K562 (cell line): ENCODE data around the gene KCTD11. TPM values are rescaled to one million over a fixed set of nuclear protein-coding genes. Genes with fewer than 3 reads are reported as not detected.
A peak's percentile ranks its signal among the peaks of the same experiment; 100 is the strongest.

Source experiments
- ATAC-seq: fragments of 200-7000 bp; cut with Tn5 transposase; 3 replicates; pipeline ENCODE4 v1.9.1; 2020; ENCODE audit warnings: moderate library complexity
- BruUV-seq: library from RNA; stranded (reverse); fragments of 400-500 nt; replicated peaks from 2 replicates; lab custom pipeline; 2021; lab: Mats Ljungman, UMichigan
- CTCF ChIA-PET: fragments of 300-600 bp; formaldehyde crosslinking; extraction: SDS; loops from one replicate; lab custom pipeline; 2021; ENCODE audit warnings: low intra/inter-chr PET ratio; lab: Yijun Ruan, JAX
- POLR2A ChIA-PET: fragments of 300-600, 350-650 bp; sonication (Branson Sonifier 250); formaldehyde crosslinking; extraction: SDS; loops from one replicate; lab custom pipeline; 2021; ENCODE audit warnings: antibody characterized with exemption, inconsistent platforms; lab: Yijun Ruan, JAX
- DNase-seq, 4 experiments: peaks; one replicate each; pipeline versions ENCODE4 v3.0.0 to v3.0.0-alpha.2; 2011 to 2018; ENCODE audit warnings: low spot score in 3 of 4, mixed read lengths in 3 of 4; ENCODE audit errors: extremely low read depth in 1 of 4
- FAIRE-seq: peaks from 2 replicates; lab custom pipeline; 2011; peaks lifted over from hg19 to GRCh38; lab: Jason Lieb, UNC
- H2AFZ ChIP-seq: 2 replicates; pipeline ENCODE4 v1.6.0; 2011; ENCODE audit warnings: low read depth, low read length, control low read depth, inconsistent platforms
- H3K27ac ChIP-seq: fragments of 200-600 bp; 3 replicates; pipeline ENCODE4 v1.8.0; 2011; ENCODE audit warnings: low read depth, mild to moderate bottlenecking, control low read depth, inconsistent platforms, low read length, moderate library complexity, mixed read lengths; ENCODE audit errors: extremely low read depth
- H3K27me3 ChIP-seq, 2 experiments: fragments of 300-600 bp in 1 of 2; 2 replicates in 1 of 2; 3 replicates in 1 of 2; pipeline versions ENCODE4 v1.6.0 to v1.8.0; 2011; ENCODE audit warnings: inconsistent platforms in 2 of 2, low read length in 2 of 2, mild to moderate bottlenecking in 1 of 2, mixed read lengths in 1 of 2, moderate library complexity in 1 of 2; ENCODE audit not compliant: control insufficient read depth in 2 of 2, insufficient read depth in 2 of 2
- H3K36me3 ChIP-seq: fragments of 300-600 bp; 3 replicates; pipeline ENCODE4 v1.8.0; 2011; ENCODE audit warnings: mild to moderate bottlenecking, low read length, inconsistent platforms; ENCODE audit not compliant: control insufficient read depth, insufficient read depth
- H3K4me1 ChIP-seq, 2 experiments: fragments of 200-600 bp in 1 of 2; replicated peaks in 1 of 2; 2 replicates in 1 of 2; 3 replicates in 1 of 2; pipeline versions ENCODE4 v1.5.1 to v1.8.0; 2011; ENCODE audit warnings: inconsistent platforms in 2 of 2, low read length in 2 of 2, mild to moderate bottlenecking in 1 of 2, mixed read lengths in 1 of 2, moderate library complexity in 1 of 2; ENCODE audit not compliant: control insufficient read depth in 2 of 2, insufficient read depth in 2 of 2
- H3K4me2 ChIP-seq: 2 replicates; pipeline ENCODE4 v1.6.1; 2011; ENCODE audit warnings: low read length, control low read depth, inconsistent platforms, mixed read lengths; ENCODE audit not compliant: insufficient read depth
- H3K4me3 ChIP-seq: fragments of 200-600 bp; sonication (generic), shearing (Covaris generic); 2 replicates; pipeline ENCODE4 v1.5.1; 2016; ENCODE audit warnings: control low read depth, inconsistent platforms
- H3K79me2 ChIP-seq: fragments of 200-600 bp; 3 replicates; pipeline ENCODE4 v1.8.0; 2011; ENCODE audit warnings: low read length, inconsistent platforms; ENCODE audit not compliant: control insufficient read depth, insufficient read depth
- H3K9ac ChIP-seq, 2 experiments: 2 replicates each; pipeline versions ENCODE4 v1.6.0 to v1.6.1; 2011; ENCODE audit warnings: low read depth in 2 of 2, low read length in 2 of 2, control low read depth in 1 of 2, inconsistent platforms in 1 of 2, mild to moderate bottlenecking in 1 of 2, mixed read lengths in 1 of 2; ENCODE audit not compliant: insufficient read depth in 1 of 2
- H3K9me1 ChIP-seq: one replicate; pipeline ENCODE4 v1.6.0; 2011; ENCODE audit warnings: inconsistent platforms, mild to moderate bottlenecking, low read length, moderate library complexity; ENCODE audit not compliant: control insufficient read depth, insufficient read depth
- H3K9me3 ChIP-seq: replicated peaks from 2 replicates; pipeline ENCODE4 v1.5.1; 2011; ENCODE audit warnings: low read depth, low read length, inconsistent platforms; ENCODE audit not compliant: control insufficient read depth, insufficient read depth
- H4K20me1 ChIP-seq: replicated peaks from 2 replicates; pipeline ENCODE4 v1.6.1; 2011; ENCODE audit warnings: low read length, inconsistent platforms, mixed read lengths; ENCODE audit not compliant: control insufficient read depth, insufficient read depth
- E2F8 ChIP-seq: fragments of 450-650 bp; IDR thresholded peaks from 2 replicates; pipeline ENCODE4 v1.7.1; 2018; ENCODE audit warnings: mild to moderate bottlenecking, low read depth; ENCODE audit not compliant: partially characterized antibody
- GABPA ChIP-seq: fragments of 200-800 bp; sonication (Bioruptor generic); conservative IDR thresholded peaks from 2 replicates; pipeline ENCODE4 v1.6.1; 2016; ENCODE audit warnings: low read depth, missing genetic modification characterization, missing compliant biosample characterization
- JUND ChIP-seq, 2 experiments: IDR thresholded peaks; 2 replicates in 1 of 2; 3 replicates in 1 of 2; pipeline ENCODE4 v1.6.1; 2011; ENCODE audit warnings: borderline replicate concordance in 2 of 2, low read depth in 2 of 2, low read length in 2 of 2, improper control_type of control experiment in 1 of 2, missing biosample characterization in 1 of 2, missing genetic modification characterization in 1 of 2, missing genetic modification reagents in 1 of 2
- KDM5B ChIP-seq: fragments of 200-600 bp; sonication (generic); IDR thresholded peaks from 2 replicates; pipeline ENCODE4 v1.6.1; 2012; ENCODE audit warnings: low read depth, mild to moderate bottlenecking, moderate library complexity, low read length, control low read depth, inconsistent platforms; ENCODE audit not compliant: insufficient replicate concordance
- NR0B1 ChIP-seq: fragments of 450-650 bp; IDR thresholded peaks from one replicate; pipeline ENCODE4 v1.6.1; 2018; ENCODE audit warnings: mild to moderate bottlenecking, moderate library complexity; ENCODE audit not compliant: partially characterized antibody
- SIN3B ChIP-seq: fragments of 450-650 bp; IDR thresholded peaks from 2 replicates; pipeline ENCODE4 v1.6.1; 2017; ENCODE audit warnings: low read depth, mild to moderate bottlenecking, moderate library complexity
- TGIF2 ChIP-seq: sonication (generic); formaldehyde crosslinking; IDR thresholded peaks from 2 replicates; pipeline ENCODE4 v1.8.1; 2022; ENCODE audit warnings: mild to moderate bottlenecking, missing genetic modification reagents, moderate library complexity
- WHSC1 ChIP-seq: IDR thresholded peaks from one replicate; pipeline ENCODE4 v1.6.1; 2012; ENCODE audit warnings: low read length, control low read depth, inconsistent platforms
- ZBTB1 ChIP-seq: sonication (generic); formaldehyde crosslinking; IDR thresholded peaks from 2 replicates; pipeline ENCODE4 v1.8.1; 2023; ENCODE audit warnings: missing genetic modification reagents, low read depth, mild to moderate bottlenecking, borderline replicate concordance
- WGBS: fragments of 100-300 bp; shearing (Covaris generic); methylation state at CpG from one replicate; pipeline ENCODE4 v1.1.6; 2016; ENCODE audit warnings: low coverage, mixed read lengths; ENCODE audit not compliant: insufficient coverage; ENCODE audit errors: missing lambda C conversion rate; 5-methylcytosine and 5-hydroxymethylcytosine counted together
- in situ Hi-C: fragments of 300-500 bp; cut with MboI; formaldehyde crosslinking; loops from 4 replicates; pipeline ENCODE4 v1.15.0; 2018; ENCODE audit warnings: inconsistent platforms, mixed read lengths
- intact Hi-C: fragments of 100-400 bp; cut with micrococcal nuclease; formaldehyde crosslinking; loops from 2 replicates; pipeline ENCODE4 v1.14.2; 2022
- polyA plus RNA-seq, 8 experiments: library from polyadenylated mRNA; depleted of rRNA in 4 of 8; stranded (reverse) in 5 of 8; unstranded in 3 of 8; fragments of >200 nt; fragmentation: Nextera tagmentation in 2 of 8; fragmentation: Illumina TruSeq in 1 of 8; extraction: Ambion mirVana in 2 of 8; extraction: Trizol in 1 of 8; gene quantifications; 2 replicates each; pipeline versions ENCODE4 v1.2.1 to v1.2.3, GENCODE V29; 2011 to 2014; ENCODE audit warnings: inconsistent platforms in 1 of 8, missing spikeins in 1 of 8
- total RNA-seq, 7 experiments: library from RNA; depleted of rRNA in 6 of 7; stranded (reverse); fragments of >200 nt in 6 of 7; fragmentation: Illumina TruSeq in 2 of 7; extraction: Trizol in 2 of 7; gene quantifications; 2 replicates each; pipeline versions ENCODE4 v1.2.1 to v1.2.3, GENCODE V29; 2011 to 2021; ENCODE audit warnings: low replicate concordance in 1 of 7
- TF ChIP-seq, protein P1 (sequence below): fragments of 250-450 bp; sonication (Bioruptor Pico); IDR thresholded peaks from 2 replicates; pipeline ENCODE4 v1.4.0; 2020; ENCODE audit warnings: mild to moderate bottlenecking, moderate library complexity, borderline replicate concordance

KCTD11 gene
- total and polyA plus RNA-seq, 9 of the 15 experiments (the other 6 are each of a cell fraction or from before 2014, with no cell fraction given) = 0.01 to 3.2 (median 2.5) TPM; not detected in 1

DNA sequence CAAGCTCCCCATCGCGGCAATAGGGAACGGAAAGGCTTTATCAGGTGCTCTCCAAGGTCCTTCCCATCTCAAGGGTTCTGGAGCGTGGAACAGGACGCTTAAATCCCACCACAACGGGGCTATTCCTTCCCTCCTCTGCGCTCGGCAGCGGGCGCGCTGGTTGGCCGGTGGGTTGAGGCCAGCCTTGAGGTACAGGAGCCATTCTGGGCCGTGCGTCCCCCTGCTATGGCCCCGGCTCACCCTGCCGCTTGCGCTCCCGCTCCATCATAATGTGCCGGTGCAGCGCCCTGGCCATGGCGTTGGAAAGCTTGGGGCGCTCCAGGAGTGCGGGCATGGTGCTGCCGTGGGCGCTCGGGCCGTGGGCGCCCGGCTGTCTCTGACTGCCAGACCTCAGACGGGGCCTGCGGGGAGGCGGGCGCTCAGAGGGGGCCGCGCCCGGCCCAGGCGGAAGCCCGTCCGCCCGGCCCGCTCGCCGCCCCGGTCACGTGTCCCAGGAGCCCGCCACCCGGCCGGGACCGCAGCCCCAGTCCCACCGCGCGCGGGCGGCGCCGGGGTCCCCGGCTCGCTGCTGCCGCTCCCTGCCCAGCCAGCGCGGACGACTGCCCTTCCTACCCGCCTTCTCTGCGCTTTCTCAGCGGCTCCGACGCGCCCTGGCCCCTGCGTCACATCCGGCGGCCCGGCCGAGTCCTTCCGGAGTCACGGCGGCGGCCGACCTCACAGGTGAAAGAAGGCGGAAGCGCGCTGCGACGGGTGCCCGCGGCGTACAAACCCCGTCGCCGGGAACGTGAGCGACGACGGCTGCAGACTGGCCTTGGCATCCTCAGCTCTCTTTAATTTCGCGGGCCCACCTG is 37.0 kb upstream of the KCTD11 start, which contains the start of gene GPS2:
TSS of gene GPS2 (minus strand) at position 642 of the 851 bp plus-strand sequence. CDS start at position 334, 308 bp downstream.
- DNase-seq = peak; percentile 77 to 89 (median 82)
- peaks cover 14 to 29% of the 10 kb centered on the region in 2 experiments for H3K4me1 ChIP-seq
- peak within 1 kb of the TSS; percentile 67 to 94 for H3K9ac ChIP-seq
- peak within 1 kb of the TSS; percentile 75 for H3K27ac ChIP-seq
- H3K4me2 ChIP-seq = peak within 1 kb of the TSS; percentile 86
- peaks cover 71% of the 10 kb centered on the region for H3K36me3 ChIP-seq
- H2AFZ ChIP-seq = peak within 1 kb of the TSS; percentile 74; the same call in 1 of the 2 replicates
- H3K9me1 ChIP-seq = peaks cover 8% of the 10 kb centered on the region
- H3K27me3 ChIP-seq = no peaks in the 10 kb centered on the region
- WGBS = 0% methylated on average over 33 of the region's 95 CpGs
- FAIRE-seq = peak; percentile 77
- ChIA-PET CTCF (interaction anchor here (0.8 kb wide), 1 partner anchor 35 kb away, joined by 3 read pairs; no protein-coding TSS in a partner anchor), POLR2A (interaction anchor here (0.5 to 2.6 kb wide), 11 partner anchors 14 to 266 kb away, joined by 3 to 21 read pairs (median 4); partner anchors contain the start of genes NEURL4 and SLC2A4)
- BruUV-seq = no TSS peak
- peak; percentile 81 for ATAC-seq
- peak within 1 kb of the TSS; percentile 93 for H3K4me3 ChIP-seq
- no peaks in the 10 kb centered on the region for H3K9me3 ChIP-seq
- H4K20me1 ChIP-seq = peaks cover 23% of the 10 kb centered on the region
- intact Hi-C loops = no loop called here
- H3K79me2 ChIP-seq = peaks cover 29% of the 10 kb centered on the region
- in situ Hi-C loops = no loop called here
- TF ChIP-seq E2F8 (peak; percentile 89), ZBTB1 (CRISPR knock-in tag) (0 out of 2 replicates have a peak, but pooled peaks have one; percentile 29), SIN3B (peak; percentile 90), NR0B1 (no peak), GABPA (tag) (peak; percentile 98), WHSC1 (no peak), KDM5B (peak; percentile 20), TGIF2 (CRISPR knock-in tag) (0 out of 2 replicates have a peak, but pooled peaks have one; percentile 39), JUND (IDR thresholded peaks at IDR 0.05; ENCODE audit: borderline replicate concordance, low read depth, low read length) (peak; percentile 34; the same call in 1 of the 2 replicates), JUND (tag; IDR thresholded peaks at IDR 0.05; ENCODE audit: borderline replicate concordance, low read depth, low read length) (no peak; the same call in 2 of the 3 replicates)
- TF ChIP-seq, protein P1, sequence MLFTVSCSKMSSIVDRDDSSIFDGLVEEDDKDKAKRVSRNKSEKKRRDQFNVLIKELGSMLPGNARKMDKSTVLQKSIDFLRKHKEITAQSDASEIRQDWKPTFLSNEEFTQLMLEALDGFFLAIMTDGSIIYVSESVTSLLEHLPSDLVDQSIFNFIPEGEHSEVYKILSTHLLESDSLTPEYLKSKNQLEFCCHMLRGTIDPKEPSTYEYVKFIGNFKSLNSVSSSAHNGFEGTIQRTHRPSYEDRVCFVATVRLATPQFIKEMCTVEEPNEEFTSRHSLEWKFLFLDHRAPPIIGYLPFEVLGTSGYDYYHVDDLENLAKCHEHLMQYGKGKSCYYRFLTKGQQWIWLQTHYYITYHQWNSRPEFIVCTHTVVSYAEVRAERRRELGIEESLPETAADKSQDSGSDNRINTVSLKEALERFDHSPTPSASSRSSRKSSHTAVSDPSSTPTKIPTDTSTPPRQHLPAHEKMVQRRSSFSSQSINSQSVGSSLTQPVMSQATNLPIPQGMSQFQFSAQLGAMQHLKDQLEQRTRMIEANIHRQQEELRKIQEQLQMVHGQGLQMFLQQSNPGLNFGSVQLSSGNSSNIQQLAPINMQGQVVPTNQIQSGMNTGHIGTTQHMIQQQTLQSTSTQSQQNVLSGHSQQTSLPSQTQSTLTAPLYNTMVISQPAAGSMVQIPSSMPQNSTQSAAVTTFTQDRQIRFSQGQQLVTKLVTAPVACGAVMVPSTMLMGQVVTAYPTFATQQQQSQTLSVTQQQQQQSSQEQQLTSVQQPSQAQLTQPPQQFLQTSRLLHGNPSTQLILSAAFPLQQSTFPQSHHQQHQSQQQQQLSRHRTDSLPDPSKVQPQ (CRISPR knock-in tag) = no peak
